Activated naive CD8-positive, alpha-beta T cell treated with anti-CD3 and anti-CD28 coated beads, Interleukin-2, amount 10 ng/mL, durations not matched to agents 7 days and 5 days (primary cell): Measurements from ENCODE around the gene WIPF2. TPM values are rescaled to one million over a fixed set of nuclear protein-coding genes. Genes with fewer than 3 reads are reported as not detected.

Source experiments
- ATAC-seq: fragments of 150-1000 bp; cut with Tn5 transposase; one replicate; pipeline ENCODE4 v1.10.0; 2021; ENCODE audit warnings: low read depth, moderate library complexity
- POLR2A ChIA-PET: fragments of 350-600 bp; sonication (Branson Sonifier 250); formaldehyde crosslinking; loops from one replicate; lab custom pipeline; 2021; ENCODE audit warnings: antibody characterized with exemption; lab: Charles Lee
- DNase-seq: peaks from one replicate; pipeline ENCODE4 v3.0.0; 2021
- H3K27ac Mint-ChIP-seq: one replicate; pipeline ENCODE4 v1.8.0; 2022; ENCODE audit warnings: mild to moderate bottlenecking, mixed read lengths
- H3K27me3 Mint-ChIP-seq: one replicate; pipeline ENCODE4 v1.8.0; 2022; ENCODE audit warnings: mild to moderate bottlenecking, moderate library complexity, mixed read lengths
- H3K36me3 Mint-ChIP-seq: one replicate; pipeline ENCODE4 v1.8.0; 2021; ENCODE audit warnings: mild to moderate bottlenecking, mixed read lengths
- H3K4me1 Mint-ChIP-seq: one replicate; pipeline ENCODE4 v1.8.0; 2021; ENCODE audit warnings: mixed read lengths
- H3K4me3 Mint-ChIP-seq: one replicate; pipeline ENCODE4 v1.8.0; 2022; ENCODE audit warnings: mild to moderate bottlenecking, moderate library complexity, mixed read lengths
- H3K9me3 Mint-ChIP-seq: one replicate; pipeline ENCODE4 v1.8.0; 2021; ENCODE audit warnings: mixed read lengths
- total RNA-seq, 2 experiments: library from RNA; stranded (reverse); gene quantifications; one replicate each; pipeline ENCODE4 v1.2.3, GENCODE V29; 2021

Gene WIPF2
- total RNA-seq, 2 experiments from 2014 or later = 27.7 to 28.5 TPM

GRCh38 chr17:40243761-40244160 is 24.7 kb downstream of the WIPF2 start:
- ATAC-seq = no peak
- DNase-seq = no peak
- POLR2A ChIA-PET = no interaction called here
- H3K27me3 Mint-ChIP-seq = no peaks in the 10 kb centered on the region
- no peak overlapping the region for H3K27ac Mint-ChIP-seq
- no peaks in the 10 kb centered on the region for H3K9me3 Mint-ChIP-seq
- no peak overlapping the region for H3K4me3 Mint-ChIP-seq
- H3K36me3 Mint-ChIP-seq = peaks cover 5% of the 10 kb centered on the region
- H3K4me1 Mint-ChIP-seq = peaks cover 17% of the 10 kb centered on the region

GRCh38 chr17:40244255-40244654 is 25.2 kb downstream of the WIPF2 start:
- Mint-ChIP-seq H3K27me3 (no peaks in the 10 kb centered on the region), H3K27ac (no peak overlapping the region), H3K9me3 (no peaks in the 10 kb centered on the region), H3K4me3 (no peak overlapping the region), H3K36me3 (peaks cover 10% of the 10 kb centered on the region), H3K4me1 (peaks cover 17% of the 10 kb centered on the region)
- POLR2A ChIA-PET = interaction anchor here (0.7 kb wide), 1 partner anchor 12 kb away, joined by 3 read pairs; no protein-coding TSS in a partner anchor
- ATAC-seq (no peak), DNase-seq (no peak)

GRCh38 chr17:40247926-40248495 is 28.9 kb downstream of the WIPF2 start:
- no peak overlapping the region for H3K4me3 Mint-ChIP-seq
- POLR2A ChIA-PET = no interaction called here
- peaks cover 10% of the 10 kb centered on the region for H3K36me3 Mint-ChIP-seq
- H3K4me1 Mint-ChIP-seq = peaks cover 9% of the 10 kb centered on the region
- no peak for DNase-seq
- no peak overlapping the region for H3K27ac Mint-ChIP-seq
- H3K27me3 Mint-ChIP-seq = no peaks in the 10 kb centered on the region
- no peak for ATAC-seq
- H3K9me3 Mint-ChIP-seq = no peaks in the 10 kb centered on the region

- POLR2A ChIA-PET = no interaction called here
- ATAC-seq = no peak
- H3K36me3 Mint-ChIP-seq = peaks cover 12% of the 10 kb centered on the region
- H3K4me1 Mint-ChIP-seq = peaks cover 8% of the 10 kb centered on the region
- no peaks in the 10 kb centered on the region for H3K9me3 Mint-ChIP-seq
- H3K27me3 Mint-ChIP-seq = no peaks in the 10 kb centered on the region
- no peak for DNase-seq
- H3K4me3 Mint-ChIP-seq = no peak overlapping the region
- no peak overlapping the region for H3K27ac Mint-ChIP-seq
Observed at GRCh38 chr17:40248507-40248906, 29.4 kb downstream of the WIPF2 start.

- H3K4me3 Mint-ChIP-seq = no peak overlapping the region
- H3K27me3 Mint-ChIP-seq = no peaks in the 10 kb centered on the region
- no peaks in the 10 kb centered on the region for H3K9me3 Mint-ChIP-seq
- H3K36me3 Mint-ChIP-seq = peaks cover 13% of the 10 kb centered on the region
- POLR2A ChIA-PET = no interaction called here
- no peak overlapping the region for H3K27ac Mint-ChIP-seq
- no peak for ATAC-seq
- H3K4me1 Mint-ChIP-seq = no peaks in the 10 kb centered on the region
- DNase-seq = no peak
Observed at GRCh38 chr17:40251576-40251975, 32.5 kb downstream of the WIPF2 start.

- H3K4me3 Mint-ChIP-seq = no peak overlapping the region
- H3K4me1 Mint-ChIP-seq = peaks cover 1% of the 10 kb centered on the region
- ATAC-seq (no peak), DNase-seq (no peak)
- H3K9me3 Mint-ChIP-seq = no peaks in the 10 kb centered on the region
- no peak overlapping the region for H3K27ac Mint-ChIP-seq
- H3K36me3 Mint-ChIP-seq = peaks cover 15% of the 10 kb centered on the region
- POLR2A ChIA-PET = no interaction called here
- no peaks in the 10 kb centered on the region for H3K27me3 Mint-ChIP-seq
Observed at GRCh38 chr17:40253565-40253964, 34.5 kb downstream of the WIPF2 start.

GRCh38 chr17:40259505-40259904 is 40.4 kb downstream of the WIPF2 start:
- peaks cover 23% of the 10 kb centered on the region for H3K36me3 Mint-ChIP-seq
- no peaks in the 10 kb centered on the region for H3K9me3 Mint-ChIP-seq
- H3K27me3 Mint-ChIP-seq = no peaks in the 10 kb centered on the region
- no peak overlapping the region for H3K4me3 Mint-ChIP-seq
- DNase-seq (no peak), ATAC-seq (no peak)
- H3K4me1 Mint-ChIP-seq = peaks cover 3% of the 10 kb centered on the region
- POLR2A ChIA-PET = interaction anchor here (0.6 kb wide), 2 partner anchors 29 to 1081 kb away, joined by 3 read pairs; no protein-coding TSS in a partner anchor
- H3K27ac Mint-ChIP-seq = no peak overlapping the region

- DNase-seq (no peak), ATAC-seq (no peak)
- Mint-ChIP-seq H3K27me3 (no peaks in the 10 kb centered on the region), H3K4me1 (peaks cover 3% of the 10 kb centered on the region), H3K36me3 (peaks cover 26% of the 10 kb centered on the region), H3K27ac (no peak overlapping the region), H3K9me3 (no peaks in the 10 kb centered on the region), H3K4me3 (no peak overlapping the region)
- POLR2A ChIA-PET = no interaction called here
Observed at GRCh38 chr17:40260528-40260927, 41.4 kb downstream of the WIPF2 start.

GRCh38 chr17:40264458-40265185 is 45.5 kb downstream of the WIPF2 start:
- no peak overlapping the region for H3K4me3 Mint-ChIP-seq
- H3K36me3 Mint-ChIP-seq = peaks cover 21% of the 10 kb centered on the region
- ATAC-seq = no peak
- H3K4me1 Mint-ChIP-seq = peaks cover 2% of the 10 kb centered on the region
- no peaks in the 10 kb centered on the region for H3K9me3 Mint-ChIP-seq
- H3K27me3 Mint-ChIP-seq = no peaks in the 10 kb centered on the region
- POLR2A ChIA-PET = interaction anchor here (0.7 to 2.0 kb wide), 2 partner anchors 24 to 33 kb away, joined by 5 to 9 read pairs; partner anchors contain the start of gene CDC6
- DNase-seq = no peak
- no peak overlapping the region for H3K27ac Mint-ChIP-seq

- Mint-ChIP-seq H3K36me3 (peaks cover 20% of the 10 kb centered on the region), H3K9me3 (no peaks in the 10 kb centered on the region), H3K4me3 (no peak overlapping the region), H3K4me1 (peaks cover 2% of the 10 kb centered on the region), H3K27me3 (no peaks in the 10 kb centered on the region), H3K27ac (no peak overlapping the region)
- POLR2A ChIA-PET = interaction anchor here (2.0 kb wide), 1 partner anchor 23 kb away, joined by 9 read pairs; the partner anchor contains the start of gene CDC6
- DNase-seq = no peak
- no peak for ATAC-seq
Observed at GRCh38 chr17:40265337-40265736, 46.2 kb downstream of the WIPF2 start.

GRCh38 chr17:40266882-40267281 is 47.8 kb downstream of the WIPF2 start:
- H3K27ac Mint-ChIP-seq = no peak overlapping the region
- POLR2A ChIA-PET = interaction anchor here (0.6 kb wide), 1 partner anchor 186 kb away, joined by 3 read pairs; no protein-coding TSS in a partner anchor
- H3K4me1 Mint-ChIP-seq = peaks cover 2% of the 10 kb centered on the region

GRCh38 chr17:40268141-40268712 is 49.1 kb downstream of the WIPF2 start:
- POLR2A ChIA-PET = no interaction called here

More at GRCh38 chr17:40266882-40267281, 47.8 kb downstream of the WIPF2 start:
- DNase-seq (no peak), ATAC-seq (no peak)
- Mint-ChIP-seq H3K4me3 (no peak overlapping the region), H3K27me3 (no peaks in the 10 kb centered on the region), H3K9me3 (no peaks in the 10 kb centered on the region), H3K36me3 (peaks cover 17% of the 10 kb centered on the region)

GRCh38 chr17:40278414-40278813 is 59.3 kb downstream of the WIPF2 start:
- H3K4me1 Mint-ChIP-seq = peaks cover 26% of the 10 kb centered on the region
- ATAC-seq = no peak
- H3K27me3 Mint-ChIP-seq = no peaks in the 10 kb centered on the region
- DNase-seq = no peak
- no peaks in the 10 kb centered on the region for H3K9me3 Mint-ChIP-seq
- POLR2A ChIA-PET = no interaction called here
- no peak overlapping the region for H3K4me3 Mint-ChIP-seq
- peaks cover 37% of the 10 kb centered on the region for H3K36me3 Mint-ChIP-seq
- peak overlapping the region; percentile 8 for H3K27ac Mint-ChIP-seq

More at GRCh38 chr17:40268141-40268712, 49.1 kb downstream of the WIPF2 start:
- Mint-ChIP-seq H3K4me1 (no peaks in the 10 kb centered on the region), H3K9me3 (no peaks in the 10 kb centered on the region), H3K36me3 (peaks cover 11% of the 10 kb centered on the region), H3K27me3 (no peaks in the 10 kb centered on the region), H3K4me3 (no peak overlapping the region), H3K27ac (no peak overlapping the region)
- no peak for DNase-seq
- no peak for ATAC-seq
